IPS DF 19.7 (cell line): ENCODE data around the gene FUT7.
"Not testable (repeated sequence)": the region's sequence is repeated elsewhere in the genome, so short reads cannot be mapped to it uniquely, and the experiment has no call there.

Experiments
- DNase-seq: peaks from one replicate; pipeline ENCODE4 v3.0.0-alpha.2; 2013; ENCODE audit warnings: low read depth, low spot score

Gene FUT7

DNA sequence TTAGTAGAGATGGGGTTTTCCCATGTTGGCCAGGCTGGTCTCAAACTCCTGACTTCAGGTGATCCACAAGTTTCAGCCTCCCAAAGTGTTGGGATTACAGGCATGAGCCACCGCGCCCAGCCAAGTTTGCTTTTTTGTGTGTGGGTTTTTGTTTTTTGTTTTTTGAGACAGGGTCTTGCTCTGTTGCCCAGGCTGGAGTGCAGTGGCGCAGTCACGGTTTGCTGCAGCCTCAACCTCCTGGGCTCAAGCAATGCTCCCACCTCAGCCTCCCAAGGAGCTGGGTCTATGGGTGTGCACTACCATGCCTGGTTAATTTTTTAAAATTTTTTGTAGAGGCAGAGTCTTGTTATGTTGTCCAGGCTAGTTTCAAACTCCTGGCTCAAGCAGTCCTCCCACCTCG is 1.6 kb upstream of the FUT7 start:
- not testable (repeated sequence) for DNase-seq

DNA sequence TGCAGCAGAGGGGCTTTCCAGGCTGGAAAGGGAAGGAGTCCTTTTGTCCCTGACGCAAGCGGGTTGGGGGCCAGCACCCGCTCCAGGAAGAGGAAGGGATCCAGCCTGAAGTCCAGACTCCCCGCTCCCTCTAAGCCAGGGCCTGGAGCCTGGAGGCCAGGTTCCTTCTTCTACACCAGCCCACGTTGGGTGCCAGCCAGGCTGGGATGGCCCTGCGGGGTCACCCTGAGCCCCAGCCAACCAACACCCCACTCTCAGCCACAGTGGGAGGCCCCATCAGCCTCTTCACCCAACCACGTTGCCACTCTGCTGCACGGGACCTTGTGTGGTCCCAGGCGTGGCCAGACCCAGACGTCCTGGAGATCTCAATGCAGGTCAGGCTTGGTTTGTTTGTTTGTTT is 970 bp upstream of the FUT7 start:
- DNase-seq: no peak

DNA sequence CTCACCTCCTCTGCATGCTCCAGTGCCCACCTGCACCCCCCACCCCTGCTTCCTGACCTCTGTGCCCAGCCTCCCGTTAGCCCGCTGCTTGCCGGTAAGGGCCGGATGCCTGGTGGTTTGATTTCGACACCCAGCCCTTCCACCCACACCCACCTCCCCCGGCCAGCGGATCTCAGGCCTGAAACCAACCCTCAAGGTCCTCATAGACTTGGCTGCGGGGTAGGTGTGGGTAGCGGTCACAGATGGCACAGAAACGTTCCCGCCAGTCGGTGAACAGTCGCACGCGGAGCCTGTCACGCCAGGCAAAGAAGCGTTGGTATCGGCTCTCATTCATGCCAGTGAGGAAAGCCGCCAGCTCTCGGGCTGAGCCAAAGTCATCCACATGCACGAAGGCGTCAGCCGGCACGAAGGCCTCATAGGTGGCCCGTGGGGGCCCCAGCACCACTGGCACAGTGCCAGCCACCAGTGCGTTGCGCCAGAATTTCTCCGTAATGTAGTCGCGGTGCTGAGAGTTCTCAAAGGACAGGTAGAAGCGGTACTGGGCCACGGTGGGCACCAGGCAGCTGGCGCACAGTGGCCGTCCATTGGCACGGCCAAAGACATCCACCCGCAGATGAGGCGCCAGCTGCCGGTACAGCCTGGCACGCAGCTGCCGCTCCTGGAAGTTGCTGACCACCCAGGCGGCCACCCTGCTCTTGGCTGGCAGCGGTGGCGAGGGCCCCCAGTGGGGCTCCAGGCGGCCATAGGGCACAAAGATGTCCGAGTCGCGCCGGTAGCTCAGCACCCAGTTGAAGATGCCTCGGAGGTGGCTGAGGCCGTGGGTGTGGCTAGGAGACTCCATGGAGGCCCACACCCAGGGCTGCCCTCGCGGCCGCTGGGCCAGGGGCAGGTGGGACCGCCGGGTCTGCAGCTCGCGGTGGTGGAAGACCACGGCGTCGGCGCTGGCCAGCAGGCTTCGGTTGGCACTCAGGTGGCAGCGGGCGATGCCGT is 1.1 kb downstream of the FUT7 start:
- no peak for DNase-seq

DNA sequence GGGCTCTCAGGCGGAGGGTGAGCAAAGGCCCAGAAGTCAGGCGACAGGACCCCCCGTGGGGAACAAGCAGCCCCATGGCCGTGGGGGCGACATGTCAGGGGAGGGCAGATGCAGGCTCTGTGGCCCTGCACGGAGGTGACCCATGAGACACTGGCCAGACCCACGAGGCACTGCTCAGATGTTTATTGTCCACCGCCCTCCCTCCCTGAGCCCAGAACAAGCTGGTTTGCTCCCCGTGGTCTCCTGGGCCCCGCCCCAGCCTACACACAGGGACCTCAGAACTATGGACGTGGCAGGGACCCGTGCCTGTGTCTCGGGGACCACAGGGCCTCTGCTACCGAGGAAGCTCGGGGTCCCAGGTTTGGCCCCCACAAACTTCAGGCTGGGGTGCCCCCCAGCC is 1.9 kb downstream of the FUT7 start:
- no peak for DNase-seq

- DNase-seq: no peak
Measured at GRCh38 chr9:137029058-137029936, 2.6 kb downstream of the FUT7 start.

DNA sequence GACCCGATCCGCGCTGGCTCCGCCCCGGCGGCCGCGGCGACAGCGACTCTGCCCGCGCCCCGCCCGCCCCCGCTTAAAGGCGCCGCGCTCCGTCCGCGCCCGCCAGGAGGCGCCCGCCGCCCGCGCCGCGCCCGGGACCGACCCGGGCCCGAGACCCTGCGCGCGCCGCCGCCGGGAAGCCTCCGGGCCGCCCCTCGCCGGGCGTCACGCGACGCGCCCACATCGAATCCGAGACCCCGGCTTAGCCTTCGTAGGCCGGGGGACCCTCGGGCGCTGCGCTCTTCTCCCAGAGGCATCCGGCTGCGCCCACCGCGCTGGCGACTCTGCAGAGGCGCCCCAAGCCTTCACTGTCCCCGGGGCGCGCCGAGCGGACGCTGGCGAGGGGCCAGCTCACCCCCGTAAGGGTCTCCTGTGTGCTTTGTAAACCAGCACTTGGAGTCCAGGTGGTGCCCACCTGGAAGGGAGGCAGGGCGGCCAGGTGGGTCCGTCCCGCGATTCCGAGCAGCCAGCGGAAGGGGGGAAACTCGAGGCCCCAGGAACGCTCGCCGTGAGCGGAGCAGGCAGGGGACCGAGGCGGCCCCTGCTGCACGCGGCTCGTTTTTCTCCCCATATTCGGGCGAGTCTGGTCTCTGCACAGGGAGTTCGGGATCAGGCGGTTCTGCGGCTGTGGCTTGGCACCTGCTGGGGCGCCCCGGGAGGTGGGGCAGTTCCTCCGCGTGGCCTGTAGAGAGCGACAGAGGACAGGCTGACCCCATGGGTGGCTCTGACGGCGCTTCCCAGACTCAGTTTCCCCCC is 3.4 kb downstream of the FUT7 start:
- DNase-seq: no peak

- DNase-seq: no peak
Measured at GRCh38 chr9:137027369-137028262, 4.3 kb downstream of the FUT7 start, which contains the start of gene ABCA2. ABCA2 (minus strand) TSS chr9:137028237; CDS start chr9:137028140, 97 bp downstream.

GRCh38 chr9:137026828-137027227 is 5.1 kb downstream of the FUT7 start:
- DNase-seq: no peak

- DNase-seq: no peak
Measured at GRCh38 chr9:137026384-137026783, 5.5 kb downstream of the FUT7 start.

DNA sequence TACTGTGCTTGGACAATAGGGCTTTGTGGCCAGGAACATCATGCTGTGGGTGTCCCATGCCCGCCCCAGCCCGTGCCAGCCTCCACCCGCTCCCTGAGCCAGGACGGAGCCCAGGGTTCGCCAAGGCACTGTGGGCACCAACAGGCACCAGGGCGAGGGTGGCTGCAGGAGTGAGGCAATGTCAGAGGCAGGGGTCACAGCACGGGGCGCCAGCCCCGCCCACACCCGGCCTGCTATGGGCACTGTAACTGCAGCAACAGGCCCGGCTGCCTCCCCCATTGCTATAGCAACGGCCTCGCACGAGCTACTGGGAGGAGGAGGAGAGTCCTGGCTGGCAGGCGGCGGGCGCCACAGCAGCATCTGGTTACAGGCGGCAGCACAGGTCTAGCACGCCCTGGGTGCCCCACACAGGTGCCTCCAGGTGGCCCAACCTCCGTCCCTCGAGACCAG is 6.3 kb downstream of the FUT7 start:
- no peak for DNase-seq

GRCh38 chr9:137023583-137023991 is 8.3 kb downstream of the FUT7 start:
- no peak for DNase-seq

DNA sequence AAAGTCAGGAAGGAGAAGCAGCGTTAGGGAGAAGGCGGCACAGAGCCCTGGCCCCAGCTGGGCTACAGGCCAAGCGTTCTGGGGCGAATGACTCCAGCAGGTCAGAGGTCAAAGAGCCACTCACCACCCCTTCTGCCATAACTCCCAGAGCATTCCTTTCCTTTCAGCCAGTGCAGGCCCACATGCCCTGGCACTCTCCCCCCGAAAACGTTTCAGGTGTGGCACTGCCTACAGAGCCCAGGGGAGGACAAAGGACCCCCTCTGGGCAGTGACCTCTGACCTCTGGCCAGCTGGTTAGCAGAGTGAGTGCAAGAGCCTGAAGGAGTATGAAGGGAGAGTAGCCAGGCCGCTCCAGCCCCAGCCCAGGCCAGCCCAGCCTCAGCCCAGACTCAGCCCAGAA is 8.7 kb downstream of the FUT7 start:
- DNase-seq: no peak

GRCh38 chr9:137022662-137023008 is 9.3 kb downstream of the FUT7 start:
- DNase-seq: no peak

GRCh38 chr9:137021979-137022661 is 9.8 kb downstream of the FUT7 start:
- peak; percentile 70 for DNase-seq

GRCh38 chr9:137021568-137021978 is 10.3 kb downstream of the FUT7 start:
- DNase-seq: no peak

DNA sequence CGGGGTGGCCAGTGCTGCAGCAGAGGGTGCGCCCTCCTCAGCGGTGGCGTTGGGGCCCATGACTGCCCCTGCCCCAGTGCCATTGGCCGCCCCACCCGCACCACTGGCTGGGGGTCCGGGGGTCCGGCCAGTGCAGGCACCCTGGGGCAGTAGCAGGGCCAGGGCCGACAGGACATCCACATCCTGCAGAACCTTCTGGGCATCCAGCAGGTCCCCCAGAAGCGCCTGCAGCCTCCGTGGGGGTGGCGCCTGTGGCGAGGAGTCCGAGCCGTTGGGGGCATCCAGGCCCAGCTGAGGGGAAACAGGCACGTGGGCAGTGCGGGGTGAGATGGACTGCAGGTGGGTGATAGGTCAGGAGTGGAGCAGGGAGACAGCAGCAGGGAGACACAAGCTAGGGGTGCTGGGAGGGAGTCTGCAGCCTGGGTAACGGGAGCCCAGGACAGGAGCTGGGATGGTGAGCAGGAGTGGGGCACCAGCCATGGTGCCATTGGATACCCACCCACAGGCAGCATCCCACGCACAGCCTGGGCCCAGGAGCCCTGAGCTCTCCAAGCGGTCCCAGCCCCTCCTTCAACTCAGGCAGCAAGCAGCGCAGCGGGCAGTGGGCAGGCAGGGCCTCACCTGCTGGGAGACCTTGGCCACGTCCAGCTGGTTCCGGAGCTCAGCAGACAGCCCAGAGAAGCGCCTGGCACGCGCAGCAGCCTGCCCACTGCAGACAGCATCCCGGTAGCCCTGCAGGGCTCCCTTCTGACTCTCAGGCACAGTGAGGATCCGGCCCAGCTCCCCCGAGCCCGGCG is 10.9 kb downstream of the FUT7 start:
- DNase-seq: no peak

GRCh38 chr9:137019891-137020683 is 11.8 kb downstream of the FUT7 start:
- no peak for DNase-seq
